Activated B cell treated with CpG ODN at 0.5 μM for 24 hours (primary cell): ENCODE results near the gene MGAT5. TPM values are rescaled to one million over a fixed set of nuclear protein-coding genes. Genes with fewer than 3 reads are reported as not detected.

Experiments
- ATAC-seq: fragments of 200-7000 bp; cut with Tn5 transposase; one replicate; pipeline ENCODE4 v1.10.0; 2021; ENCODE audit warnings: low read depth, mild to moderate bottlenecking, moderate library complexity
- CTCF ChIA-PET: fragments of 350-600 bp; sonication (Branson Sonifier 250); formaldehyde crosslinking; loops from one replicate; lab custom pipeline; 2021; ENCODE audit warnings: antibody characterized with exemption; lab: Charles Lee
- POLR2A ChIA-PET: fragments of 350-600 bp; sonication (Branson Sonifier 250); formaldehyde crosslinking; loops from one replicate; lab custom pipeline; 2021; ENCODE audit warnings: antibody characterized with exemption; lab: Charles Lee
- DNase-seq: peaks from one replicate; pipeline ENCODE4 v3.0.0; 2022
- H3K27ac Mint-ChIP-seq: one replicate; pipeline ENCODE4 v1.8.0; 2020; ENCODE audit warnings: mixed read lengths
- H3K27me3 Mint-ChIP-seq: one replicate; pipeline ENCODE4 v1.8.0; 2021; ENCODE audit warnings: mixed read lengths
- H3K36me3 Mint-ChIP-seq: one replicate; pipeline ENCODE4 v1.8.0; 2021; ENCODE audit warnings: low read depth, mixed read lengths
- H3K4me1 Mint-ChIP-seq: one replicate; pipeline ENCODE4 v1.8.0; 2021; ENCODE audit warnings: mixed read lengths
- H3K4me3 Mint-ChIP-seq: one replicate; pipeline ENCODE4 v1.8.0; 2020; ENCODE audit warnings: mild to moderate bottlenecking, mixed read lengths
- H3K9me3 Mint-ChIP-seq: one replicate; pipeline ENCODE4 v1.8.0; 2020; ENCODE audit warnings: mixed read lengths
- CTCF ChIP-seq: fragments of 200-600 bp; IDR thresholded peaks from one replicate; pipeline ENCODE4 v1.8.0; 2022; ENCODE audit warnings: antibody characterized with exemption, mild to moderate bottlenecking
- intact Hi-C: fragments of 100-400 bp; cut with micrococcal nuclease; formaldehyde crosslinking; loops from one replicate; pipeline ENCODE4 v1.15.1; 2024
- total RNA-seq: library from RNA; stranded (reverse); gene quantifications from 2 replicates; pipeline ENCODE4 v1.2.3, GENCODE V29; 2022

MGAT5 gene
- total RNA-seq, 1 donor from 2014 or later: 66.7 TPM

DNA sequence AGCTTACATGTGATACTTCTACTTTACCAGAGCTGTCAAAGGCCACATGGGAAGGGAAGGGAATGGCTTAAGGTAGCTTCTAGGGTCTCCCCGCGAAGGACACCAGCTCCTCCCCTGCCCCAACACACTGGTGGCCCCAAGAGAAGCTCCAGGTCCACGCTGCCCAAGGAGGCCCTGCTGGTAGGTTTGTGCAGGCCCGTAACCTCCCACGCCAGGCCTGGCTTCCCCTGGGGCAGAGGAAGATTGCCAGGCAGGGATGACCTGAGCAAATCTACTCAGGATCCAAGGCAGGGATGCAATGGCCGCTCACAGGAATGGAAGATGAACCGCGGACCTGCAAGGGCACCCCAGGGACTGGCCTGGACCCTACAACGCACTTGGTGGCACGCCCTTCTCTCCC is 205.1 kb downstream of the MGAT5 start:
- intact Hi-C loops: loop anchor here (10.0 kb wide), 1 partner anchor 1246 kb away; no protein-coding TSS in a partner anchor
- Mint-ChIP-seq H3K9me3 (no peaks in the 10 kb centered on the region), H3K27ac (no peak overlapping the region), H3K4me1 (peaks cover 6% of the 10 kb centered on the region), H3K27me3 (no peaks in the 10 kb centered on the region), H3K36me3 (peaks cover 15% of the 10 kb centered on the region), H3K4me3 (no peak overlapping the region)
- CTCF ChIA-PET: no interaction called here
- POLR2A ChIA-PET: no interaction called here
- DNase-seq (no peak), ATAC-seq (no peak)
- TF ChIP-seq CTCF: no peak

DNA sequence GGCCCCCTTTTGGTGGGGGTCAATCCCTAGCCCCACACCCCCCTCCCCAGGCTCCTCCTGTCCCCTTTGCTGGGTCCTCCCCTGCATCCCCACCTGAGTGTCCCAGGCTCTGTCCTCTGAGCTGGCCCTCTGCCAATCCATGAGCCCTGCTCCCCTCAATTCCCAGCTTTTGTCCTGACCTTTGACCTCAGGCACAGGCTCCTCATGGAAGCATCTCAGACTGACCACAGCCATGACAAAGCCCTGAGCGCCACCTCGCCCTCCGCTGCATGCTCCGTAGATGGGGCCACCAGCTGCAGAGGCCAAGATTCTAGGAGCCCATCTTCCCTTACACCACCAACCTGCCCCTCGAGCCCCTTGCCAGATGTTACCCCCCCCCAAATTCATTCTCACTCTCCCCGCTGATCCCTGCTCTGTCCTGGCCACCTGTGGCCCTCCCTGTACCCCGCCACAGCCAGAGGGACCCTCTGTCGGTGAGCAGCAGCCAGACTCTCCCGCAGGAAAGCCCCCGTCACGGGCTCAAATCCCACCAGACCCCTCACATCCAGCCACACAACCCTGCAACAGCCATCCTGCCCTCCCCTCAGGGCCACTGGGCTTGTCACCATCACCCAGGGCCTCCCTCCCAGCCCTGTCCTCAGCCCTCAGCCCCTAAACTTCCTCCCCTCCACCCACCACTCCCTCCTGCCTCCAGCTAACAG is 206.0 kb downstream of the MGAT5 start:
- TF ChIP-seq CTCF: no peak
- no peaks in the 10 kb centered on the region for H3K27me3 Mint-ChIP-seq
- ChIA-PET CTCF (interaction anchor here (0.6 to 2.0 kb wide), 9 partner anchors 8 to 581 kb away, joined by 3 to 19 read pairs (median 4); no protein-coding TSS in a partner anchor), POLR2A (no interaction called here)
- H3K27ac Mint-ChIP-seq: peak overlapping the region; percentile 30
- H3K9me3 Mint-ChIP-seq: no peaks in the 10 kb centered on the region
- H3K4me1 Mint-ChIP-seq: peaks cover 6% of the 10 kb centered on the region
- intact Hi-C loops: loop anchor here (1.0 to 10.0 kb wide), 3 partner anchors 232 to 1245 kb away; no protein-coding TSS in a partner anchor
- ATAC-seq (no peak), DNase-seq (no peak)
- no peak overlapping the region for H3K4me3 Mint-ChIP-seq
- peaks cover 12% of the 10 kb centered on the region for H3K36me3 Mint-ChIP-seq

GRCh38 chr2:134460583-134460998 is 206.7 kb downstream of the MGAT5 start:
- ChIA-PET CTCF (interaction anchor here (0.6 to 2.0 kb wide), 12 partner anchors 9 to 1249 kb away, joined by 3 to 19 read pairs (median 4); no protein-coding TSS in a partner anchor), POLR2A (no interaction called here)
- intact Hi-C loops: loop anchor here (1.0 kb wide), 2 partner anchors 232 to 438 kb away; no protein-coding TSS in a partner anchor
- H3K27me3 Mint-ChIP-seq: no peaks in the 10 kb centered on the region
- peaks cover 6% of the 10 kb centered on the region for H3K4me1 Mint-ChIP-seq
- no peak for TF ChIP-seq CTCF
- DNase-seq: no peak
- no peak overlapping the region for H3K27ac Mint-ChIP-seq
- peak; percentile 88 for ATAC-seq
- H3K9me3 Mint-ChIP-seq: no peaks in the 10 kb centered on the region
- peaks cover 5% of the 10 kb centered on the region for H3K36me3 Mint-ChIP-seq
- H3K4me3 Mint-ChIP-seq: no peak overlapping the region

- POLR2A ChIA-PET: interaction anchor here (1.2 kb wide), 1 partner anchor 457 kb away, joined by 3 read pairs; the partner anchor contains the start of gene CCNT2
- intact Hi-C loops: no loop called here
- Mint-ChIP-seq H3K4me1 (peaks cover 6% of the 10 kb centered on the region), H3K36me3 (peaks cover 5% of the 10 kb centered on the region), H3K9me3 (no peaks in the 10 kb centered on the region), H3K4me3 (no peak overlapping the region), H3K27ac (peak overlapping the region; percentile 10), H3K27me3 (no peaks in the 10 kb centered on the region)
- TF ChIP-seq CTCF: no peak
- ATAC-seq: no peak
- no peak for DNase-seq
- CTCF ChIA-PET: interaction anchor here (0.9 to 2.0 kb wide), 8 partner anchors 10 to 441 kb away, joined by 3 to 19 read pairs (median 4); no protein-coding TSS in a partner anchor
Observed at GRCh38 chr2:134461511-134461910, 207.6 kb downstream of the MGAT5 start.

DNA sequence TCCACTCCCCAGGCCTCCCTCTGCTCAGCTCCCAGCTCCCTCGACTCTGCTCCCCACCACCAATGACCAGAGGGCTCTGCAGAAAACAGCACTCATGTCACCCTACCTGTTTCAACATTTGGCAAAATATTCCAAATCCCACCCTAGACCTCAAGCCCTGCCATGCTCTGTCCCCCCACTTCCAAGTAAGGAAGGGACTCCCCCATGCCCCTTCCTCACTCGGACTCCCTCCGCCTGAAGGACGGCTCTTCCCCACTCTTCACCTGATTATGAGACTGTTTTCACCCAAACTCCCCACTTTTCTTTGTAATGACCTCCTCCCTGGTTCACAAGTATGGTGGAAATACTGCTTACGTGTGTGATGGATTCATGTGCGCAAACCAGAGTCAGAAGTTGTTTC is 208.4 kb downstream of the MGAT5 start:
- POLR2A ChIA-PET: no interaction called here
- TF ChIP-seq CTCF: no peak
- H3K27me3 Mint-ChIP-seq: no peaks in the 10 kb centered on the region
- DNase-seq (no peak), ATAC-seq (no peak)
- CTCF ChIA-PET: no interaction called here
- peaks cover 2% of the 10 kb centered on the region for H3K36me3 Mint-ChIP-seq
- peaks cover 6% of the 10 kb centered on the region for H3K4me1 Mint-ChIP-seq
- no peak overlapping the region for H3K27ac Mint-ChIP-seq
- no peaks in the 10 kb centered on the region for H3K9me3 Mint-ChIP-seq
- intact Hi-C loops: no loop called here
- H3K4me3 Mint-ChIP-seq: no peak overlapping the region
